Loucy (cell line): ENCODE results near the gene STPG2.

Source experiments
- EZH2phosphoT487 ChIP-seq: fragments of 200-600 bp; IDR thresholded peaks from 2 replicates; pipeline ENCODE4 v1.6.1; 2018; ENCODE audit warnings: antibody characterized with exemption, mild to moderate bottlenecking, moderate library complexity, borderline replicate concordance
- TF ChIP-seq, protein P1 (sequence below): fragments of 200-600 bp; sonication (generic); conservative IDR thresholded peaks from 2 replicates; pipeline ENCODE4 v1.5.1; 2014; ENCODE audit warnings: mild to moderate bottlenecking, antibody characterized with exemption, low read length

DNA sequence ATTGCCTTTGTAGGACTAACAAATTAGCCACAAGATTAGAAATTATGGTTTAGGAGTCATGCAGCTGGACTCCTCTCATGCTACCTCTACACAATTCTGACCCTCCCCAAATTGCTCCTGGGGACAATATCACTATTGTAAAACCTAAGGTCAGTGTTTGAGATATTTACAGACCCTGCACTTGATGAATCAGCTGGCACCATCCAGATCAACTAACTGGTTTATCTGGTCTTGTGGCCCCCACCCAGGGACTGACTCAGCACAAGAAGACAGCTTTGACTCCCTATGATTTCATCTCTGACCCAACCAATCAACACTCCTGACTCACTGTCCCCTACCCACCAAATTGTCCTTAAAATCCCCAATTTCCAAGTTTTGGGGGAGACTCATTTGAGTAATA lies 192.4 kb downstream of the STPG2 start:
- TF ChIP-seq, protein P1, sequence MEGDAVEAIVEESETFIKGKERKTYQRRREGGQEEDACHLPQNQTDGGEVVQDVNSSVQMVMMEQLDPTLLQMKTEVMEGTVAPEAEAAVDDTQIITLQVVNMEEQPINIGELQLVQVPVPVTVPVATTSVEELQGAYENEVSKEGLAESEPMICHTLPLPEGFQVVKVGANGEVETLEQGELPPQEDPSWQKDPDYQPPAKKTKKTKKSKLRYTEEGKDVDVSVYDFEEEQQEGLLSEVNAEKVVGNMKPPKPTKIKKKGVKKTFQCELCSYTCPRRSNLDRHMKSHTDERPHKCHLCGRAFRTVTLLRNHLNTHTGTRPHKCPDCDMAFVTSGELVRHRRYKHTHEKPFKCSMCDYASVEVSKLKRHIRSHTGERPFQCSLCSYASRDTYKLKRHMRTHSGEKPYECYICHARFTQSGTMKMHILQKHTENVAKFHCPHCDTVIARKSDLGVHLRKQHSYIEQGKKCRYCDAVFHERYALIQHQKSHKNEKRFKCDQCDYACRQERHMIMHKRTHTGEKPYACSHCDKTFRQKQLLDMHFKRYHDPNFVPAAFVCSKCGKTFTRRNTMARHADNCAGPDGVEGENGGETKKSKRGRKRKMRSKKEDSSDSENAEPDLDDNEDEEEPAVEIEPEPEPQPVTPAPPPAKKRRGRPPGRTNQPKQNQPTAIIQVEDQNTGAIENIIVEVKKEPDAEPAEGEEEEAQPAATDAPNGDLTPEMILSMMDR = no peak
- no peak for TF ChIP-seq EZH2phosphoT487
